A673 (cell line): ENCODE results near the gene LAPTM4A.

ENCODE experiments used
- CTCF ChIP-seq: fragments of 300-800, 200-600 bp; sonication (generic); conservative IDR thresholded peaks from 2 replicates; pipeline ENCODE4 v1.5.1; 2017; ENCODE audit warnings: low read depth, mild to moderate bottlenecking, antibody characterized with exemption, low read length, moderate library complexity, mixed read lengths
- EZH2 ChIP-seq: fragments of 200-600 bp; sonication (generic); IDR thresholded peaks from 2 replicates; pipeline ENCODE4 v1.6.1; 2017; ENCODE audit warnings: borderline replicate concordance, low read depth, mild to moderate bottlenecking, mixed read lengths, antibody characterized with exemption, low read length; ENCODE audit not compliant: poor library complexity, severe bottlenecking

DNA sequence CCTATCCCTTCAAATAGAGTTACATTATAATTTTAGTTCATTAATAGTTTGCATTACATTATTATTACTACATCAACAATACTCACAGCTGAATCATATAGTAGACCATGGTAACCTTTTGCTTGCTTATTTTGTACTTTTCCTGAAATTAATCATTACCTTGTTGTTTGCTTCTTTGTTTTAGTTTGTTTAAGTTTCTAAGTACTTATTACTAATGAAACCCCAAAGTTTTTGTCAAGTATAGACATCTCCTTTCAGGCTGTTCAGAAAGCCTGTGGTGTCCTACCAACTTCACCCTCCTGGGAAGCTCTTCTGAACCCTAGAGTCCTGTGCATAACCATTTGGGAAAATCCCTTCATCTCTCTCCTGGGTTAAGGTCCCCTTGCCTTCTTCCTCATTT is 43.5 kb upstream of the LAPTM4A start:
- TF ChIP-seq CTCF (no peak), EZH2 (no peak)
